ENCODE results near the gene SFTPB.
"Not testable (repeated sequence)": the region's sequence is repeated elsewhere in the genome, so short reads cannot be mapped to it uniquely, and the experiment has no call there.

SFTPB gene

DNA sequence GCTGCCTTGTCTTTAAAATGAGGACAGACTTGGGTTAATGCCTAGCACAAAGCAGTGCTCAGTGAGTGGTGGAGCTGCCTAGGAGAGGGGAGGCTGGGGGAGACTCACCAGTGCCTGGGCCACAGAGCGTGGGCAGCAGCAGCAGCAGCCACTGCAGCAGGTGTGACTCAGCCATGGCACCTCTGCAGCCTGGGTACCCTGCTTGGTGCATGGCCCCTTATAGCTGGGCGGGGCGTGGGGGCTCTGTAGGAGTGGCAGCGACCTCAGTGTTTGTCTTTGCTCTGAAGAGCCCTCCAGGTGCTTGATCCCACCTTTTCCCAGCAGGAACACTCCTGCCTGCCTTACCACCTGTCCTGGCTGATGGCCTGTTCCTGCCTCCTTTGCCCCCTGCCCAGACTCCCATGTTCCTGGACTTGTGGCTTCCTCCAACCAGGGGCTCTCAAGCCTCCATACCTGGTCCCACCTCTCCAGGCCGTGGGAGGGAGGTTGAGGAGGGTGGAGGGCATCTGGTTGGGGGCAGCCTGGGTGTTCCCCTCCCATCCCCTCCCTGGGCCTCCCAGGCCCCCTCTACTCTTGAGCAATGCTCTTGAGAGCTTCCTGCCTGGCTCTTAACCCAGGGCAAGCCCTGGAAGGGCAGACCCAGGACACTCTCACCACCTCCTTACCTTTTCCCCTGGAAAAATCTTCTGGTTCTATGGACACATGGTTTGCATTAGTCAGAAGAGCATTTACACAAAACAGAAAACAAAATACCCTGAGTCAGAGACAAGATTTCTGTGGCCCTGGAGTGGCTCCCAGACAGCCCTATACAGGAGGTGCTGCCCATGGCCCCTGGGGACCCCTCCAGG lies at the start of gene SFTPB:
SFTPB (minus strand) TSS at position 191 of the 848 bp plus-strand sequence; CDS start at position 175, 16 bp downstream.
- H3K4me2 ChIP-seq (ENCODE audit: low read length) = peak within 1 kb of the TSS; percentile 77
- H4K20me1 ChIP-seq (ENCODE audit: insufficient read depth, low read length) = no peaks in the 10 kb centered on the region
- no peak within 1 kb of the TSS for H2AFZ ChIP-seq (ENCODE audit: low read depth, low read length)
- no peak for TF ChIP-seq EZH2phosphoT487 (IDR thresholded peaks at IDR 0.05; ENCODE audit: low read depth)
- TF ChIP-seq CTCF (IDR thresholded peaks at IDR 0.05; ENCODE audit: low read depth, low read length) = no peak
- H3K4me1 ChIP-seq (ENCODE audit: low read length) = peaks cover 55% of the 10 kb centered on the region
- H3K27ac ChIP-seq (ENCODE audit: low read length) = no peak within 1 kb of the TSS
- H3K9me3 ChIP-seq (ENCODE audit: insufficient read depth, low read length) = no peaks in the 10 kb centered on the region
- H3K9ac ChIP-seq (ENCODE audit: low read length) = no peak within 1 kb of the TSS; the same call in 1 of the 2 replicates
- H3K4me3 ChIP-seq (ENCODE audit: low read length) = no peak within 1 kb of the TSS
- no peaks in the 10 kb centered on the region for H3K79me2 ChIP-seq (ENCODE audit: low read length)
- no peaks in the 10 kb centered on the region for H3K36me3 ChIP-seq (replicated peaks; ENCODE audit: low read depth, low read length)
- H3K27me3 ChIP-seq (ENCODE audit: low read depth, low read length) = peaks cover 21% of the 10 kb centered on the region

DNA sequence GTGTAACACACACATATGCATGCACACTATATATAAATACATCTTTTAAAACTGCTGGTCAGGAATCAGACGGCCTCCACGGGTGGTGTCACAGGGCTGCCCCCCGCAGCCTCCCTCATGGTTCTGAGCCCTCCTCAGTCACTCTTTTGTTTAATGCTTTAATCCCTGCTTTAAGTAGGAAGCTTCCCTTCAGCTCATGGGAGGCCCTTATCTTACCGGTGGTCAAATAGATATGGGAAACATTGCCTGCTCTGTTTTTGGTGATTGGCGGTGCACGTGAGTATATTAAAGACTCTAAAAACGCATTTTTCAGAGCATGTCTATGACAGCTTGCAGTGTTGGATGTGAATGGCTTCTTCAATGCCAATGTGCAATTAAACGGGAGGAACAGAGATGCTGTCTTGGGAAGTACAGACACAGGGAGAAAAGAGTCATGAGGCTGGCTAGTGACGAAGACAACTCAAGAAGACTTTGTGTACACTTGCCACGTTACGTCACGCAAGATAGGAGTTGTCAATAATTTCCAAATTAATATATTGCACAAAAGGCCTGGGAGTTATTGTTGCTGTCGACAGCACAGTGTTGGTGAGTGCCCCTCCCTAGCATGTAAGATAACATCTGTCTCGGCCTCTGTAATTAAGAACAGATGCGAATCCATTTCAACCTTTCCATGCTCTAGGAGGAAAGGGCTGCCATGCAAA lies 49.5 kb upstream of the SFTPB start:
- TF ChIP-seq CTCF (IDR thresholded peaks at IDR 0.05; ENCODE audit: low read depth, low read length) (no peak), EZH2phosphoT487 (IDR thresholded peaks at IDR 0.05; ENCODE audit: low read depth) (no peak)
- Histone ChIP-seq H2AFZ (ENCODE audit: low read depth, low read length) (no peak overlapping the region), H3K36me3 (replicated peaks; ENCODE audit: low read depth, low read length) (no peaks in the 10 kb centered on the region), H3K27ac (ENCODE audit: low read length) (no peak overlapping the region), H3K9me3 (ENCODE audit: insufficient read depth, low read length) (no peaks in the 10 kb centered on the region), H3K4me2 (ENCODE audit: low read length) (no peak overlapping the region), H4K20me1 (ENCODE audit: insufficient read depth, low read length) (no peaks in the 10 kb centered on the region), H3K9ac (ENCODE audit: low read length) (no peak overlapping the region), H3K4me1 (ENCODE audit: low read length) (no peaks in the 10 kb centered on the region), H3K79me2 (ENCODE audit: low read length) (no peaks in the 10 kb centered on the region), H3K4me3 (ENCODE audit: low read length) (no peak overlapping the region), H3K27me3 (ENCODE audit: low read depth, low read length) (peaks cover 29% of the 10 kb centered on the region)

- Histone ChIP-seq H3K36me3 (replicated peaks; ENCODE audit: low read depth, low read length) (no peaks in the 10 kb centered on the region), H2AFZ (ENCODE audit: low read depth, low read length) (no peak overlapping the region), H3K27me3 (ENCODE audit: low read depth, low read length) (peaks cover 29% of the 10 kb centered on the region), H3K4me3 (ENCODE audit: low read length) (no peak overlapping the region), H3K9me3 (ENCODE audit: insufficient read depth, low read length) (no peaks in the 10 kb centered on the region), H3K9ac (ENCODE audit: low read length) (no peak overlapping the region), H3K27ac (ENCODE audit: low read length) (no peak overlapping the region), H3K4me1 (ENCODE audit: low read length) (no peaks in the 10 kb centered on the region), H3K4me2 (ENCODE audit: low read length) (no peak overlapping the region), H3K79me2 (ENCODE audit: low read length) (no peaks in the 10 kb centered on the region), H4K20me1 (ENCODE audit: insufficient read depth, low read length) (no peaks in the 10 kb centered on the region)
- no peak for TF ChIP-seq EZH2phosphoT487 (IDR thresholded peaks at IDR 0.05; ENCODE audit: low read depth)
- TF ChIP-seq CTCF (IDR thresholded peaks at IDR 0.05; ENCODE audit: low read depth, low read length) = no peak
Observed at GRCh38 chr2:85716346-85716914, 48.4 kb upstream of the SFTPB start.

- H2AFZ ChIP-seq (ENCODE audit: low read depth, low read length) = no peak overlapping the region
- no peak overlapping the region for H3K4me3 ChIP-seq (ENCODE audit: low read length)
- no peaks in the 10 kb centered on the region for H3K4me1 ChIP-seq (ENCODE audit: low read length)
- H3K79me2 ChIP-seq (ENCODE audit: low read length) = no peaks in the 10 kb centered on the region
- H3K4me2 ChIP-seq (ENCODE audit: low read length) = no peak overlapping the region
- peaks cover 25% of the 10 kb centered on the region for H3K27me3 ChIP-seq (ENCODE audit: low read depth, low read length)
- H3K9me3 ChIP-seq (ENCODE audit: insufficient read depth, low read length) = no peaks in the 10 kb centered on the region
- H3K36me3 ChIP-seq (replicated peaks; ENCODE audit: low read depth, low read length) = no peaks in the 10 kb centered on the region
- no peak overlapping the region for H3K27ac ChIP-seq (ENCODE audit: low read length)
- H4K20me1 ChIP-seq (ENCODE audit: insufficient read depth, low read length) = no peaks in the 10 kb centered on the region
- H3K9ac ChIP-seq (ENCODE audit: low read length) = no peak overlapping the region
- TF ChIP-seq CTCF (IDR thresholded peaks at IDR 0.05; ENCODE audit: low read depth, low read length) = no peak
- no peak for TF ChIP-seq EZH2phosphoT487 (IDR thresholded peaks at IDR 0.05; ENCODE audit: low read depth)
Observed at GRCh38 chr2:85714841-85715240, 46.8 kb upstream of the SFTPB start.

GRCh38 chr2:85714421-85714820 lies 46.4 kb upstream of the SFTPB start:
- H3K36me3 ChIP-seq (replicated peaks; ENCODE audit: low read depth, low read length); H3K9me3 ChIP-seq (ENCODE audit: insufficient read depth, low read length); H3K79me2 ChIP-seq (ENCODE audit: low read length); H4K20me1 ChIP-seq (ENCODE audit: insufficient read depth, low read length); H3K4me3 ChIP-seq (ENCODE audit: low read length); H3K4me2 ChIP-seq (ENCODE audit: low read length); H2AFZ ChIP-seq (ENCODE audit: low read depth, low read length); H3K4me1 ChIP-seq (ENCODE audit: low read length); H3K27ac ChIP-seq (ENCODE audit: low read length); H3K9ac ChIP-seq (ENCODE audit: low read length): not testable (repeated sequence)
- H3K27me3 ChIP-seq (ENCODE audit: low read depth, low read length) = peaks cover 23% of the 10 kb centered on the region
